ENCODE measurements around the gene BLID. TPM values are rescaled to one million over a fixed set of nuclear protein-coding genes. Genes with fewer than 3 reads are reported as not detected.

BLID gene, protein sequence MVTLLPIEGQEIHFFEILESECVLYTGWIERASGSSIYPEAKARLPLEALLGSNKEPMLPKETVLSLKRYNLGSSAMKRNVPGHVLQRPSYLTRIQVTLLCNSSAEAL
- total RNA-seq, result 1 to 10 TPM in 1 of 2 donors, under 1 TPM in 1; 0.25 to 4.5 TPM
- not detected for polyA plus RNA-seq
- long read RNA-seq, donor 1, result 0 reads
- long read RNA-seq, donor 2, result 0 reads
- long read RNA-seq, donor 3, result 0 reads
- long read RNA-seq, donor 4, result 0 reads
- long read RNA-seq, donor 5, result 0 reads

DNA sequence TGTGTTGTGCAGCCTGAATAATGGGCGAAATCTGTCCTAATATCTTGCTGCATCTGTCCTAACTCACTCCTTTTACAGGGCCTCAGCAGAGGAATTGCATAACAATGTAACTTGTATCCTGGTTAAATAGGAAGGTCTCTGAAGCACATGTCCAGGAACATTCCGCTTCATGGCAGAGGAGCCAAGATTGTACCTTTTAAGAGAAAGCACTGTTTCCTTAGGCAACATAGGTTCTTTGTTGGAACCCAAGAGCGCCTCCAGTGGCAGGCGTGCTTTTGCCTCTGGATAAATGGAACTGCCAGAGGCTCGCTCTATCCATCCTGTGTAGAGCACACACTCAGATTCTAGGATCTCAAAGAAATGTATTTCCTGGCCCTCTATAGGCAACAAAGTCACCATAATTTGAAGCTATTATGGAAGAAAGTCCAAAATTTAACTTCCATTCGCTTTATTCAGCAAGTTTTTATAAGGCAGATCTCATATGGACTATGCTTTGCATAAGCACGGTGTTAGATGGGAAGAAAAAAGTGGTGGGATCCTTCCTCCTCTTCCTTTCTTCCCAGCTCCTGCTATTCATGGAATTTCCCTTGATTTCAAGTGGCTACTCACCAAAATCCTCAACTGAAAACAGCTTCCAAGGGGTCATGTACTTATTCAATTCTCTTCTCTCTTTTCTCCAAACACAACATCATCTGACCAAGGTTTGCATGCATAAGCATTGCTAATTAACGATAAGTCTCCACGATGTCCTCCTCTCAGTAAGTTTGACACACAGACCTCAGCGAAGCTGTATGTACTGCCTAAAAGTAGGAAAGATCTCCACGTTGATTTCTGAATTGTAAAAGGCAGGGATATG lies at the start of gene BLID:
Gene BLID, minus strand, starts transcription at position 692 of the 856 bp plus-strand sequence. Its CDS starts 293 bp downstream, at position 399.
- no peaks in the 10 kb centered on the region for H3K4me1 ChIP-seq (ENCODE audit: control insufficient read depth in 5 of 5, insufficient read depth in 5 of 5, low read length in 5 of 5)
- no peaks in the 10 kb centered on the region for H3K27me3 ChIP-seq (ENCODE audit: control insufficient read depth in 3 of 3, insufficient read depth in 3 of 3, low read length in 2 of 3)
- TF ChIP-seq, protein P1, sequence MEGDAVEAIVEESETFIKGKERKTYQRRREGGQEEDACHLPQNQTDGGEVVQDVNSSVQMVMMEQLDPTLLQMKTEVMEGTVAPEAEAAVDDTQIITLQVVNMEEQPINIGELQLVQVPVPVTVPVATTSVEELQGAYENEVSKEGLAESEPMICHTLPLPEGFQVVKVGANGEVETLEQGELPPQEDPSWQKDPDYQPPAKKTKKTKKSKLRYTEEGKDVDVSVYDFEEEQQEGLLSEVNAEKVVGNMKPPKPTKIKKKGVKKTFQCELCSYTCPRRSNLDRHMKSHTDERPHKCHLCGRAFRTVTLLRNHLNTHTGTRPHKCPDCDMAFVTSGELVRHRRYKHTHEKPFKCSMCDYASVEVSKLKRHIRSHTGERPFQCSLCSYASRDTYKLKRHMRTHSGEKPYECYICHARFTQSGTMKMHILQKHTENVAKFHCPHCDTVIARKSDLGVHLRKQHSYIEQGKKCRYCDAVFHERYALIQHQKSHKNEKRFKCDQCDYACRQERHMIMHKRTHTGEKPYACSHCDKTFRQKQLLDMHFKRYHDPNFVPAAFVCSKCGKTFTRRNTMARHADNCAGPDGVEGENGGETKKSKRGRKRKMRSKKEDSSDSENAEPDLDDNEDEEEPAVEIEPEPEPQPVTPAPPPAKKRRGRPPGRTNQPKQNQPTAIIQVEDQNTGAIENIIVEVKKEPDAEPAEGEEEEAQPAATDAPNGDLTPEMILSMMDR (IDR thresholded peaks at IDR 0.05; ENCODE audit: control extremely low read depth, extremely low read depth), result no peak
- H3K36me3 ChIP-seq (ENCODE audit: control insufficient read depth in 4 of 4, insufficient read depth in 4 of 4, low read length in 4 of 4), result no peaks in the 10 kb centered on the region
- no peaks in the 10 kb centered on the region for H3K9me3 ChIP-seq (ENCODE audit: control insufficient read depth in 4 of 4, insufficient read depth in 3 of 4, low read length in 3 of 4)
- H3K27ac ChIP-seq (ENCODE audit: low read depth in 1 of 2, low read length in 1 of 2), result no peak within 1 kb of the TSS
- H3K4me3 ChIP-seq, result no peak within 1 kb of the TSS
- ATAC-seq (ENCODE audit: insufficient read depth, low FRiP score) (no peak), DNase-seq (no peak)
- 76 to 82% methylated on average over 11 of the region's 11 CpGs for WGBS, 2 donors
- no peak within 1 kb of the TSS for H3K9ac ChIP-seq (ENCODE audit: insufficient read depth in 1 of 2, low read length in 2 of 2)

DNA sequence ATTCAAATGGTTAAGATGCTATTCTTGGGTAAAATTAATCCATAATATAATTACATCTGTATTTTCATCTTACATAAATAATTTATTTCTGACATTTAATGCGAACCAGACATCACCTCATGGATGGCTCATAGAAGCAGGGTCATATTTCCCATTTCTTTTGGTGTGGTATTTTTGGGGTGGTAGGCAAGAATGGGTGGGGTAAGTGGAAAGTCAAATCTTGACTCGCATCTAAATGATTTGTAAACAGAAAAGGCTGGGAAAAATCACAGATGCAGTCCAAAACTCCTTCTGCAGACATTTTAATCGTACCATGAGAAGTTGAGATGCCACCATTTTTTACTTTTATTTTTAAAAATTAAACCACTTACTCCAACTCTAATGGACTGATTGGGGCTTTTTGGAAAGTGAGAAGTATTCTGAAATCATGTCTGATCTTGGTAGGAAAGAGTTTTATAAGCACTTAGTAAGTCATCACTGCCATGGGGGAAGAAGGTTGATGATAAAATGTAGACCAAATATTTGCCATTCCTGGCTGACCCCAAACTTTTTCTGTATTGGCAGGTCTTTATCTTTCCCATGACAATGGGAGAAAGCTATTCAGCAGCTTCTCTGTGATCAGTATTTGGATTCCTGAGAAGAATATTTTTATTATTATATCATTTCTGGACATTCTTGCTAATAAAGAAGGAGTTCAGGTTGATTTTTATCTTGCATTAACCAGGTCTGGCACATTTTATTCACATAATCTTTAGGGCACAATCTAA lies 47.2 kb upstream of the BLID start:
- H3K4me3 ChIP-seq, result no peak overlapping the region
- H3K27me3 ChIP-seq (ENCODE audit: control insufficient read depth in 3 of 3, insufficient read depth in 3 of 3, low read length in 2 of 3), result no peaks in the 10 kb centered on the region
- no peak overlapping the region for H3K27ac ChIP-seq (ENCODE audit: low read depth in 1 of 2, low read length in 1 of 2)
- peaks cover 0 to 28% (median 6%) of the 10 kb centered on the region in 5 donors for H3K4me1 ChIP-seq (ENCODE audit: control insufficient read depth in 5 of 5, insufficient read depth in 5 of 5, low read length in 5 of 5)
- ATAC-seq (ENCODE audit: insufficient read depth, low FRiP score) (no peak), DNase-seq (no peak)
- TF ChIP-seq, protein P1 (IDR thresholded peaks at IDR 0.05; ENCODE audit: control extremely low read depth, extremely low read depth), result no peak
- no peak overlapping the region for H3K9ac ChIP-seq (ENCODE audit: insufficient read depth in 1 of 2, low read length in 2 of 2)
- no peaks in the 10 kb centered on the region for H3K36me3 ChIP-seq (ENCODE audit: control insufficient read depth in 4 of 4, insufficient read depth in 4 of 4, low read length in 4 of 4)
- 66 to 88% methylated on average over 3 of the region's 3 CpGs for WGBS, 2 donors
- H3K9me3 ChIP-seq (ENCODE audit: control insufficient read depth in 4 of 4, insufficient read depth in 3 of 4, low read length in 3 of 4), result peaks cover 0 to 1% (median 0%) of the 10 kb centered on the region in 4 donors

DNA sequence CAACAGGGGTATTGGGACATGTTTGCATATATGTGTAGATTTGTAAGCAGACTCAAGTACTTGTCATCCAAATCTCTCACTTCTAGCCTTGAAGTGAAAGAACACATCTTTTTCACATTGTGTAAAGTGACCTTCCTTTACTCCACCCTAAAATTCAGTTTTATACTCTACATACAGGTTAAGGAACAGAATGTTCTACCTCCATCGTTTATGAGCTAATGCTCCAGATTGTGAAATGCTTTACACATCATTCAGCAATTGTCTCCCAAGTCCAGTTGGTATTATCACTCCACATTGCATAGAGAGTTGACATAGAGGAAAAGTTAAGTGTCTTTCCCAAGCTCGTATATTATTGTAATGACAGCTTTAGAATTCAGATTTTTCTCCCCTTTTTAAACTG lies 46.1 kb upstream of the BLID start:
- no peak for ATAC-seq (ENCODE audit: insufficient read depth, low FRiP score)

More for the DNA sequence above, 46.1 kb upstream of the BLID start:
- WGBS, 2 donors, result 71 to 76% methylated on average over 2 of the region's 2 CpGs
- H3K4me3 ChIP-seq, result no peak overlapping the region
- H3K27ac ChIP-seq (ENCODE audit: low read depth in 1 of 2, low read length in 1 of 2), result no peak overlapping the region
- TF ChIP-seq, protein P1 (IDR thresholded peaks at IDR 0.05; ENCODE audit: control extremely low read depth, extremely low read depth), result no peak
- peaks cover 0 to 1% (median 0%) of the 10 kb centered on the region in 4 donors for H3K9me3 ChIP-seq (ENCODE audit: control insufficient read depth in 4 of 4, insufficient read depth in 3 of 4, low read length in 3 of 4)
- H3K27me3 ChIP-seq (ENCODE audit: control insufficient read depth in 3 of 3, insufficient read depth in 3 of 3, low read length in 2 of 3), result no peaks in the 10 kb centered on the region
- no peak for DNase-seq
- H3K9ac ChIP-seq (ENCODE audit: insufficient read depth in 1 of 2, low read length in 2 of 2), result no peak overlapping the region
- H3K36me3 ChIP-seq (ENCODE audit: control insufficient read depth in 4 of 4, insufficient read depth in 4 of 4, low read length in 4 of 4), result no peaks in the 10 kb centered on the region
- H3K4me1 ChIP-seq (ENCODE audit: control insufficient read depth in 5 of 5, insufficient read depth in 5 of 5, low read length in 5 of 5), result peaks cover 0 to 37% (median 6%) of the 10 kb centered on the region in 5 donors
